HG03571 (cell line): Measurements from ENCODE around the gene FBXO41.

Source experiments
- ATAC-seq: cut with Tn5 transposase; IDR thresholded peaks from one replicate; pipeline ENCODE4 v1.9.1; 2021; ENCODE audit not compliant: unreplicated experiment

The FBXO41 gene

GRCh38 chr2:73289304-73289703, 5.0 kb upstream of the FBXO41 start:
- no peak for ATAC-seq

- no peak for ATAC-seq
Measured at GRCh38 chr2:73286134-73286655, 1.9 kb upstream of the FBXO41 start.

DNA sequence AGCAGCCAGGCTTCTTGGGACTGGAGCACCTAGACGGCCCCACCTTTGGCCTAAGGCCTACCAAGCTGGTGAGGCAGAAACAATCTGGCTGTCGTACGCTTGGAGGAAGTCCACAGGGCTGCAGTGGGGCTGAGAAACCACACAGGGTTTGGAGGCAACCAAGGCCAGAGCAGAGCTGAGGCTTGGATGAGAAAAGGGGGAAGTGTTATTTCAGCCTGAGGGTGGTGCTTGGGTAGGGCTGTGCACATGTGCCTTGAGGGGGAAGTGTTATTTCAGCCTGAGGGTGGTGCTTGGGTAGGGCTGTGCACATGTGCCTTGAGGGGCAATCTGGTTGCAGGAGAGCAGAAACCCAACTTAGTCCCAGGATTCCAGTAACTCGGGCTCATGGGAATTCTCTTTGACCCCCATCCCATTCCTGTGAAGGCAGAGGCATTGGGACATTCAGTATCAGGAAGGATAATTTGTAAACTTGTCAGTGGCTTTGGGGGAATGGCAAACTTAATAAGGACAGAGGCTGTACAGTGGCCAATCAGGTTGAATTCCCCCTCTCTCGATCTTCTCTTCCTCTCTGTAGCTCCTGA, 971 bp upstream of the FBXO41 start:
- ATAC-seq = peak; percentile 61

GRCh38 chr2:73283545-73284295, 558 bp downstream of the FBXO41 start:
- peak; percentile 6 for ATAC-seq

- no peak for ATAC-seq
Measured at GRCh38 chr2:73282924-73283544, 1.2 kb downstream of the FBXO41 start.

DNA sequence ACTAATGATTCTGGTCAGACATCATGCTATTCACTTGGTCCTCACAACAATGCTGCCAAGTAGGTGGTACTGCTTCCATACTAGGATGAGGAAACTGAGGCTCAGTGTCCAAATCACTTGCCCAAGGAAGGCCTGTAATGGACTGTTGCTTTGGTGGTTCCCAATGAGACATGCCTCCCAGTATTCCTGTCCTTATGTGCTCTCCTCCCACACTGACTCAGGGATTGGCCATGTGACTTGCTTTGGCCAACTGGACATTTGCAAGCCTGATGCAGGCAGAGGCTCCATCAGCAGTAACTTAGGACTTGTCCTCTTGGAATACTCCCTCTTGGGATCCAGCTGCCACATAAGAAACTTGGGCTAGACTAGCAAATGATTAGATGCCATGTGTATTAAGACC, 3.0 kb downstream of the FBXO41 start:
- ATAC-seq = no peak

GRCh38 chr2:73279852-73280251, 4.4 kb downstream of the FBXO41 start:
- no peak for ATAC-seq

GRCh38 chr2:73272270-73272669, 12.0 kb downstream of the FBXO41 start:
- no peak for ATAC-seq

GRCh38 chr2:73269686-73270465, 14.4 kb downstream of the FBXO41 start:
- ATAC-seq = no peak

GRCh38 chr2:73268830-73269685, 15.2 kb downstream of the FBXO41 start:
- peak; percentile 73 for ATAC-seq

GRCh38 chr2:73268366-73268829, 15.9 kb downstream of the FBXO41 start:
- ATAC-seq = no peak

- ATAC-seq = no peak
Measured at GRCh38 chr2:73267008-73267407, 17.3 kb downstream of the FBXO41 start.

GRCh38 chr2:73266061-73266901, 18.0 kb downstream of the FBXO41 start:
- ATAC-seq = no peak

- ATAC-seq = no peak
Measured at GRCh38 chr2:73265298-73266060, 18.8 kb downstream of the FBXO41 start.

DNA sequence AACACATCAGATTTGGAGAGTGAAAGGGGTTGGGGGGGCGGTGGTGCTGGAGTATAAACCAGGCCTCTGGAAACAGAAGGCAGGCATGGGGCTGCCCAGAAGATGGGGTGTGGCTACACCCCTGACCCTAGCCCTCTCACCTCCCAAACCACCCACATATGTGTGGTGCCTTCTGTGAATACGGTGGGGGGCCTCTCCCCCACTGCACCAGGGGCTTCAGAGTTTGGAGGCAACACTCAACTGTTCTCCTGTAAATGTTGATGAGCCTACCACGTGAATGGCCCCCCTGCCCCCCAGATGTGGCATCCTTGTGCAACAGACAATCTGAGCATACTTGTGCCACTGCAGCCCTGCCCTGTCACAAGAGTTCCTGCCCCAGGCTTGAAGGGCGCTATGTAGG, 19.5 kb downstream of the FBXO41 start:
- no peak for ATAC-seq

DNA sequence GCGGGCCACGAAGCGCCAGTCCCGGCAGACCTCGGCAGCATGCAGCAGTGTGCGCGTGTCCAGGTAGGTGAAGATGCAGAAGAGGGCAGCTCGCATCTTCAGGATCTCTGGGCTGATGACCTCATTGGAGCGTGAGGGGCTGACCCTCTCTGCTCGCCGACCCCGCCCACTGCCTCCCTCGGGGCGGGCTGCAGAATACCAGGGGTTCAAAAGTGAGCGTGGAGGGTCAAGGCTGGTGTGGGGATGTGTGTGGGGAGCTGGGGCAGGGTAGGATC, 20.0 kb downstream of the FBXO41 start:
- ATAC-seq = no peak

DNA sequence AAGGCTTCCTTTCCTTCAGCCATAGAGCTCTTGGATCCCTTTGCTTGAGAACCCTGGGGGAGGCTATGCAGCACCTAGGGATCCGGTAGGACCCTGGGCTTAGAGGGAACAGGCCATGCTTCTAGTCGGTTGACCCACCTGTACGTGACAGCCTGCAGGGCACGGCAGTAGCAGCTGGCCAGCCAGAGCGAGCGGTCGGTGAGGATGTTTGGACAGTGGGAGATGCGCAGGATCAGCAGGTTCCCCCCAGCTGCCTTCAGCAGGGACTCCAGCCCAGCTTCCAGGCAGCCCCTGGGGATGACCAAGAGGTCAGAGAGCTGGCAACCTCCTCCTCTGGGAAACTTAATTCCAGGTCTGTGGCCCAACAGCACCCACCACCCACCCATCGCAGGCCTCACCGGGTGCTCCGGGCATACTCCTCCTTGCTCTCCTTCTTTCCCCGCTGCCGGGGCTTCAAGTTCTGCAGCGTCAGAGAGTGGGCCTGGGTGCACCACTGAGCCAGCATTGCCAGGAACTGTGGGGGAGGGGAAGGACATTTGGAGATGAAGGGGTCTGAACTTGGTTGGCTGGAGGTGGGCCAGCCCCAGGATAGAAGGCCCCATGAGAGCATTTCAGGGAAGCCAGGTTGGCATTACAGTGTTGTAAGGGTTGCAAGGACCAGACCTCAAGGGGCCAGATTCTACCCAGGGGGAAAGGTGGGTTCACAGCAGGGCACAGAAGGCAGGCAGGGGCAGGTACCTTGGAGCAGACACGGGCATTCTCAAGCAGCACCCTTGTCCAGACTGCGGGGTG, 20.5 kb downstream of the FBXO41 start:
- ATAC-seq = no peak
